GM21717 (cell line): ENCODE results near the gene ELAVL1.
"Not testable (repeated sequence)": the region's sequence is repeated elsewhere in the genome, so short reads cannot be mapped to it uniquely, and the experiment has no call there.

Source experiments
- ATAC-seq: cut with Tn5 transposase; IDR thresholded peaks from one replicate; pipeline ENCODE4 v1.9.1; 2021; ENCODE audit warnings: mild to moderate bottlenecking, moderate library complexity; ENCODE audit not compliant: unreplicated experiment

The ELAVL1 gene

DNA sequence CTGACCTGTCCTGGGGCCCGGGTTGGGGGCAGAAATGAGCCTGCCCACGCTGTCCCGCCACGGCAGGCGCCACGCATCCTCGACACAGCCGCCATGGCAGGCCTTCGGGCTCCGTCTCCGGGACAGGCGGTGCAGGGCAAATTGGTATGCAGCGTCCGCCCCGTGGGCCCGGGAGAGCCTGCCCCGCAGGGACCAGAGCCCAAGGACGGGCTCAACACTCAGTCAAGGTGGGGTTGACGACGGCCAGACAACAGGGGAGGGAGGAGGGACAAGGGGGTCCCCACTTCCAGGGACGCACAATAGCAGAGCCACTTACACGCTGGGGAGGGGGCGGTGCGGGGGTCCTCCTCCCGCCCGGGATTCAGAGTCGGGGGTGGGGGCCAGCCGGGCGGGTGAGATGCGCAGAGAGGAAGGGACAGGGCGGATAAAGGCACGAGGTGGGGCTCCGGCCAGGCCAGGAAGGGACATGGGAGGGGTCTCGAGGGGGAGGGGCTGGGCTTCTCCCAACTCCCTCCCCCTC is 80.7 kb downstream of the ELAVL1 start:
- ATAC-seq: no peak

DNA sequence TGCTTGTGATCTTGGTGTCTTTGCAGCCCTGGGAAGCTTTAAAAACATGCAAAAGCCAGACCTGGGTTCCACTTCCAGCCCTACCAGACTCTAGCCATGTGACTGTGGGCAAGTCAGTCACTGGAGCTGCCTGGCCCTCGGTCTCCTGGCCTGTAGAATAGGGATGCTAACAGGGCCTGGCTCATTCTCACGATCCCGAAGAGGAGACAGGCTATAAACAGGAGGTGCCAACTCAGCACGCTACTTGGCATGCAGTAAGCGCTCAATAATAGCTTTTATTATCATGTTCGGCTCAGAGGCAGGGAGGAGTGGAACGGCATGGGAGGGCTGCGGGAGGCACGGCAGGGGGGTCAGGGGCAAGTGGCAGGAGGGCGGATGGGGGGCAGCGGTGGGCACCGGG is 81.2 kb downstream of the ELAVL1 start:
- no peak for ATAC-seq

DNA sequence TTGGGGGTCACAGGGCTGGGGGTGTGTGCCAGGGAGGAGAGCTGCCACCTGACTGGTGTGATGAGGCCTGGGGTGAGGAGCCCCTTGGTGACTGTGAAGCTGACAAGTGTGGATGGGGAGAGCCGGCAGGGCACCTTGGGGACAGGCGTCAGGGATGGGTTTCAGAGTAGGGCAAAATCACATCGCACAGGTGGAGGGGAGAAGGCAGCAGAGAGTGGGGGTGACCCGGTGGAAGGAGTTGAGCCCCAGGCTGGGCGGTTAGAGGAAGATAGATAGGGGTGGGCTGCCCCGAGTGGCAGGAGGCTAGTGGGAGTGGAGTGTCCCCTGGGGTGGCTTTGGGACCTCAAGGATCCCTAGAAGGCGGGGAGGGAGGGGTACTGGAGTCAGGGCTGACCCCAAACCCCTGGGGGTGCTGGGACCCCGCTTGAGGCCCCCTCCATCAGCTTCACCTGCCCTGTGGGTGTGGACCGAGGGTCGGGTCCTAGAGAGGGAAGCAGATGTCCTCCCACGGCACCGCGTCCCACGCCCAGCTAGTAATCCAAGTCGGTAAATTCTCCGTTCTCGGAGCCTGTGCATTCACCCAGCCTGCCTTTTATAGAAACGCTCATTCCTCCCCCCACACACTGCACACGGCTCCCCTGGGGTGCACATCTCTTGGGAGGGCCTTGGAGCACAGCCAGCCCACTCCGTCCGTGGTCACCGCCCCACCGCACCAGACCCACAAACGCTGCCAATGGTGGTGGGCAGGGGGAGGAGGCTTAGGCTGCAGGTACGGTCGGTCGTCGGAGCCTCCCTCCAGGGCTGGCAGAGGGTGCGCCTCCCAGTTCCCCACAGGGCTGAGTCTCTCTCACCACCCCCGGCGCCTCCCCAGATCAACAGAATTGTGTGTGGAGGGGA is 81.9 kb downstream of the ELAVL1 start:
- no peak for ATAC-seq

DNA sequence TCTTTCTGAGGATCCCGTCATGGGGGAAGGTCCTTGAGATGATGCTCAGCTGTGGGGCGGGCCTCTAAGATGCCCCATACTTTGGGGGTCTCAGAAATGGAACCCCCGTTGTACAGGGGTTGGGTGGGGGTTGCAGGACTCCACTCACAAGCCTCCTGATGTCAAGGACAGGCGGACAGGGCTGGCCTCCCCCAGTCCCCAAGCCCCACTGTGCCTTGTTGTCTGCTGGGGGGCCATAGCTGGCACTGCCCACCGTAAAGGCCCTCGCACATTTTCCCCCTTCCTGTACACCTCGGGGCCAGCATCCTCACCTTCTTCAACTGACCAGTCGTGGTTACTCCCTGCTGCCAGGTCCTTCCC is 82.6 kb downstream of the ELAVL1 start:
- ATAC-seq: no peak

DNA sequence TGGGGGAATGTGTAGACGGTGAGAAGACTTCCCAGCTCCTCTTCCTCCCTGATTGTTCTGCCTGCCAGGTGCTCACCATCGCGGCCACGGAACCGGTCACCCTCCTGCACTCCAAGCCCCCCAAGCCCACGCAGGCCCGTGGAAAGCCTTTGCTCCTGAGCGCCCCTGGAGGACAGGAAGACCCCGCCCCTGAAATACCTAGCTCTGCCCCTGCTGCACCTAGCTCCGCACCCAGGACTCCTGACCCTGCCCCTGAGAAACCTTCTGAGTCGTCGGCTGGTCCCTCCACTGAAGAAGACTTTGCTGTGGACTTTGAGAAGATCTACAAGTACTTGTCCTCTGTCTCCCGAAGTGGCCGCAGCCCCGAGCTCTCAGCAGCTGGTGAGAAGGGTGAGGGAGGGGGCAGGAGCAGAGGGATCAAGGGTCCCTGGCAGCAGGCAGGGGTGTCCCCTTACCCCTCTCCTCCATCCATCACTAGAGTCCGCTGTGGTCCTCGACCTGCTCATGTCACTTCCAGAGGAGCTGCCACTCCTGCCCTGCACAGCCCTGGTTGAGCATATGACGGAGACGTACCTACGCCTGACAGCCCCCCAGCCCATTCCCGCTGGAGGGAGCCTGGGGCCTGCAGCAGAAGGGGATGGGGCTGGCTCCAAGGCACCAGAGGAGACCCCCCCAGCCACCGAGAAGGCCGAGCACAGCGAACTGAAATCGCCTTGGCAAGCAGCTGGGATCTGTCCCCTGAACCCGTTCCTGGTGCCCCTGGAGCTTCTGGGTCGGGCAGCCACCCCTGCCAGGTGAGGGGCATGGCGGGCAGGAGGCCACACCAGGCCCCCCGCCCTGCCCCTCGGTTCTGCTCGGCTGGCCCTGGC is 83.2 kb downstream of the ELAVL1 start:
- ATAC-seq: no peak

DNA sequence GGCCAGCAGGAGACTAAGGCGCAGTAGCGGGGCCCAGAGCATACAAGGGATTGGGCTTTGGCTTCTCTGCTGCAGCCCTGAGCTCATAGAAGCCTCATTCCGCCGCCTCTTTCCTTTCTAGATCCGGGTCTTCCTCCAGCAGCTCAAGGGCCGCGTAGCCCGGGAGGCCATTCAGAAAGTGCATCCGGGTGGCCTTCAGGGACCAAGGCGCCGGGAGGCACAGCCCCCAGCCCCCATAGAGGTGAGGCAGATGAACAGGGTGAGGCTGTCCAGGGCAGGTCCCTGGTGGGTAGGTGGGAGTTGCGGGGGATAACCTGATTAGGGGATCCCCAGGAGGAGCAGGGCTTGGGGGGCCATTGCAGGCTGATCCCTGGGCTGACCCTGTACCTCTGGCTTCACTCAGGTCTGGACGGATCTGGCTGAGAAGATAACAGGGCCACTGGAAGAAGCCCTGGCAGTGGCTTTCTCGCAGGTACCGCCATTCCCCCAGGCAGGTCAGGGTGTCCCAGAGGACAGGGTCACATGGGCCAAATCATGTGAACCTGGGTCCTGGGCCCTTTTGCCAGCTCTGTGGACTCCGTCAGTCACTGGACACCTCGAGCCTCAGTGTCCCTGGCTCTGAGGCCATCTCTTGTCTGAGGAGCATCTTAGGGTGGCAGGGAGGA is 84.0 kb downstream of the ELAVL1 start:
- ATAC-seq: no peak

DNA sequence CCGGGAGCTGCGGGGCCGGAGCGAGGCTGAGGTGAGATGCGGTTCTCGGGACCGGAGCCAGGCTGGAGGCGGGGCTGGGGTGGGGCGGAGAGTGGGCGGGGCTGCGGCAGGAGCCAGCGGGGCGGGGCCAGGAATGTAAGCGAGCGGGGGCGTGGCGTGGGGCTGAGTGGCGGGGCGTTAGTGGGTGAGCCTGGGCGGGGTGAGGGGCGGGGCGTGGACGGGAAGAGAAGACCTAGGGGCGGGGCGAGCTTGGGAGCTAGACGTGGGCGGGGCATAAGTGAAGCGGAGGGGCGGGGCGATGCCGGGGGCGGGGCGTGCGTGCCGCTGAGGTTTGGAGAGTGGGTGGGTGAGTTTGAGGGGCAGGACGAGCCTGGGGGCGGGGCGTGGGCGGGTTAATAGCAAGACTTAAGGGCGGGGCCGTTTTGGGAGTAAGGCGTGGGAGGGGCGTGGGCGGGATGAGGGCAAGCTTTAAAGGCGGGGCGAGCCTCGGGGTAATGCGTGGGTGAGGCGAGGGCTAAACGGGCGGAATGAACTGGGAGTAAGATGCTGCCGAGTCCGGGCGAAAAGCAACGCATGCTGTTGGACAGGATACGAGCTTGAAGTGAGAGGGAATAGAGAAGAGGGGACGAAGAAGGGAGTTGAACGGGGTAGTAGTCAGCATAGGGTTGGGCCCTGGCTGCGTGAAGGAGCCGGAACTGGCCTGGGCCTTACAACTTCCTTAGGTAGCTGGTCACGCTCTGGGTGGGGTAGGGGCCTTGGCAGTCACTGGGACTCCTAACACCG is 84.7 kb downstream of the ELAVL1 start:
- ATAC-seq: peak; percentile 20

DNA sequence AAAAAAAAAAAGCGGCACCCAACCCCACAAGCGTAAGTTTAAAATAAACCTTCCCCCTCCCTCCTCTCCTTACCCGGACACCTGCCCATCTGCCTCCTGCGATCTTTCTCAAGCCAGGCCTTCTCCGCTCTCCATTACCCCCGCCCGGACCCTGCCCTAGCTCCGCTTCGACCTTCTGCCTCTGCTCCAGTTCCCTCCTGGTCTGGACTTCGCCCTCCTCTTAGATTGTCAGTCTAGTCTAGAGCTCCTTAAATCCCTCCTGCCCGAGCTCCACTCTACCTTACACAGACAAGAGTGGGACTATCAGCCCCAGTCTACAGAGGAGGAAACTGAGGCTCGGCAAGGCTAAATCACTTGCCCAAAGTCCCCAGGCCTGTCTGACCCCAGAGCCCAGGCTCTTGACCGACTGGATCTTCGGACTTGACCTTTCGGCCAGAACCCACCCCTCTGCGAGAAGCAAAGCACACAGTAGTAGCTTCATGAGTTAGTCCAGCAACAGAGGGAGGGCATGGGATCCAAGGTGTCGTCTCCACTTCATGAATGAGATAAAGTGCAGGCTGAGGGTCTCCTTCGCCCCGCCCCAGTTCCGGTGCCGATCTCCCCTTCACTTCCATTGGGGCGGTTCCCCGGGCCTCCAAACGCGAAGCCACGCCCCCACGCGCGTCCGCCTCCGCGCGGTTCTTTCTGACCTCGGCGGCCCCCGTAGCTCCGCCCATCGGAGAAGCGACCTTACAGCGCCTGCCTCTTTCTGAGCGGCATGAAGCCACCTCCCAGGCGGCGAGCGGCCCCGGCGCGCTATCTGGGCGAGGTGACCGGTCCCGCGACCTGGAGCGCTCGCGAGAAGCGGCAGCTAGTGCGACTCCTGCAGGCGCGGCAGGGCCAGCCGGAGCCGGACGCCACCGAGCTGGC is 85.6 kb downstream of the ELAVL1 start, which contains the start of gene SNAPC2:
SNAPC2 (plus strand) TSS at position 729 of the 909 bp plus-strand sequence; CDS start at position 758, 29 bp downstream.
- ATAC-seq: peak; percentile 42

DNA sequence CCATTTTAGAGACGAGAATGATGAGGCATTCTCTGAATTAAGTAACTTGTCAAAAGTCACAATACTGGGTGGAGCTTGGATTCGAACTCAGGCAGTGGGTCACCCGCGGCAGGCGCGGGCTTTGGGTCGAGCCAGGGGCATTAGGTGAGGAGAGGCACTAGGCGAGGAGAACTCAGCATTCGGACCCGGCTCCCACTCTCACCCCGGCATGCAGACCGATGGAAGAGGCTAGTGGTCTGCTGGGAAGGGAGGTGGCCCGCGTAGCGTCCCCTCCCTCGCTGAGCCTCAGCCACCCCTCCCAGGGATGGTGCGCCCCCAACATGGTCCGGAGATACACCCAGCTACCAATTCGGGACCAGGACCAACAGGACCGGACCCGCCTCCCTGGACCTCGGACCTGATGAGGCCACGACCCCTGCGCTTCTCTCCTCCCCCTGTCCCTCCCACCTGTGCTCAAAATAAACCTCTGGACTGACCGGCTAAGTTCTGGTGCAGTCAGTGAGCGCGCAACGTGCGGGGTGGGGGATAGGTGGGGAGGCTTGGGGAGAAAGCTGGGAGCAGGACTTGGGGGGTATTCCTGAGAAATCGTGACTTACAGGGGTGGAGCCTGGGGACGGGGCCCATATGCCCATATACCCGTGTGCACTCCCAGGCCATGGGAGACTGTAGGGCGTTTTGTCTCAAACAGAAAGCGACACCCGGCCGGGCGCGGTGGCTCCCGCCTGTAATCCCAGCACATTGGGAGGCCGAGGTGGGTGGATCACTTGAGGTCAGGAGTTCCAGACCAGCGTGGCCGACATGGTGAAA is 86.6 kb downstream of the ELAVL1 start:
- ATAC-seq: no peak

- not testable (repeated sequence) for ATAC-seq
Observed at GRCh38 chr19:7918062-7918614, 87.3 kb downstream of the ELAVL1 start.

GRCh38 chr19:7917267-7918061 is 88.0 kb downstream of the ELAVL1 start:
- no peak for ATAC-seq

DNA sequence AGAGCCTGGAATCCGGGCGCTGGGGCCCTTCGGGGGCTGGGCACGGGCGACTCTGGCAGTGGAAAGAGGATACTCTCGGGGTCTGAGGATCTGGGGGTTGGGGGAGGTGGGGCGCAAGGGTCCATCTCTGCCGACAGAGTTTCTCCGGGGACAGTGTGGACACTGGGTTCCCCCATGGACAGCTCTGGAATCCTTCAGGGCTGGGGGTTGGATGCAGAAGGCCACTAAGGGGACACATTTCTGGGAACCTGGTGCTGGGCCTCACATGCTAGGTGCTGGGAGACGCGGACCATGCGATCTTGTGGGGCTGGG is 88.5 kb downstream of the ELAVL1 start:
- ATAC-seq: no peak

DNA sequence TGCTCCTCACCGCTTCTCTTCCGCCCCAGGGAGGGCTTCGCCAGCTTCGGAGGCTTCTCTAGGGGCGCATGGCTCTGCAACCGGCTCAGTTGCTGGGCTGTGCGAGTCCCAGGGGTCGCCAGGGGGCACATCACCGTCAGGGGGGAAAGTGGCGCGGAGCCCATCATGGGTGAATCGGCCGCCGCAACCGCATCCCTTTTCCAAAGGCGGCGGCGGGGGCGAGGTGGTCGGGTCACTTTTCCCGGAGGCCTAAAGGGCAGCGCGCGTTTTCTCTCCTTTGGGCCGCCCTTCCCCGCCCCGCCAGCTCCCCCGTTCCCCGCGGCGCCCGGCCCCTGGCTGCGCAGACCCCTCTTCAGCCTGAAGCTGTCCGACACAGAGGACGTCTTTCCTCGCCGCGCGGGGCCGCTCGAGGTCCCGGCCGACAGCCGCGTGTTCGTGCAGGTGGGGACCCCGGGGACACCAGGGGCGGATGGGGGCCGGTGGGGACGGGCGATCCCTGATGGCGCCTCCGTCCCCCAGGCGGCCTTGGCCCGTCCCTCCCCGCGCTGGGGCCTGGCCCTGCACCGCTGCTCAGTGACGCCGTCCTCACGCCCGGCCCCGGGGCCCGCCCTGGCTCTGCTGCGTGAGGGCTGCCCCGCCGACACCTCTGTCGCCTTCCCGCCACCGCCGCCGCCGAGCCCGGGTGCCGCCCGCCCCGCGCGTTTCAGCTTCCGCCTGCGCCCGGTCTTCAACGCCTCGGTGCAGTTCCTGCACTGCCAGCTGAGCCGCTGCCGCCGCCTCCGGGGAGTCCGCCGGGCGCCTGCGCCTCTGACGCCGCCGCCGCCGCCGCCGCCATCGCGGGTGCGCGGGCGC is 89.1 kb downstream of the ELAVL1 start:
- ATAC-seq: no peak

DNA sequence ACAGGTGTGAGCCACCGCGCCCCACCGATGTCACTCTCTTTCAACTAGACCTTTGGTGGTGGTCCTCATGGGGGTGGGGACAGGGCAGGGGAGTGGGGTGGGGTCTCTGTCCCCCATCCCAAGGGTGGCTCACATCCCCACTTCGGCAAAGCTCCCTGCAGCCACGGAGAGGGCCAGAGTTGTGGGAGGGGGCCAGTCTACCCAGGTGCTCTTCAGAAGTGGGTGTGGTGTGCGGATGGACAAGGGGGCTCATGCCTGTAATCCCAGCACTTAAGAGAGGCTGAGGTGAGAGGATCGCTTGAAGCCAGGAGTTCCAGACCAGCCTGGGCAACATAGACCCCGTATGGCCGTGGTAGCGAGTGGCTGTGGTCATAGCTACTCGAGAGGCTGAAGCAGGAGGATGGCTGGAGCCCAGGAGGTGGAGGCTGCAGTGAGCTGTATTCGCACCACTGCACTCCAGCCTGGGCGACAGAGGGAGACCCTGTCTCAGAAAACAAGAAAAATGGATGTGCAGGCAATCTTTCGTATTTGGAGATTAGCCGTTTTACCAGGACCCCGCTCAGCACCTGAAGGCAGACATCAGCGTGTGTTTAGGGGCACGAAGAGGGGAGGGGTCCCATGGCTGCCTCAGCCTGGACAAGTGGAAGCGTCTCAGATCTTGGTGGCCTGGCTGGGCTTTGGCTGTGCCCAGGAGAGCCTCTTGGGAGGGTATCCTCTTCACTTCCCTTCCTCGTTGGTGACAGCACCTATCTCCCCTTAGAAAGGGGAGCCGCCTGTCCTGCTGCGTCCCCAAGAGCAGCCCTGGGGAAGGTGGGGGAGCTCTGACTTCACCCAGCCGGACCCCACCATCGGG is 90.0 kb downstream of the ELAVL1 start:
- no peak for ATAC-seq

DNA sequence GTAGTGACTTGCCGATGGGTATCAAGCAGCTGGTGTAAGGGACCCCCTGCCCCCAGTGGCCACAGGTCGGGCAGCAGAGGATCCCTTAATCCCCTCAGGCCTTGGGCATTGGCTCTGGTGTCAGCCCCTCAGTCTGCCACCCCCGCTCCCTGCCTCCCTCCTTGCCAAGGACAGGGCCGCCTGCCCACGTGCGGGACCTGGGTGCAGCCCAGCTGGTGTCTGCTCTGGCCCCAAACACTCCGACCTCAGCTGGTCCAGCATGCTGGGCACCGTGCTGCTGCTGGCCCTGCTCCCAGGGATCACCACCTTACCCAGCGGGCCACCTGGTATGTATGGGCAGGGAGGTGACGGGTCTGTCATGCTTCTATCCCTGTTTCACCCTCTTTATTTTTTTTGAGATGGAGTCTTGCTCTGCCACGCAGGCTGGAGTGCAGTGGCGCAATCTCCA is 90.8 kb downstream of the ELAVL1 start, which contains the start of gene TGFBR3L:
TGFBR3L (plus strand) TSS at position 233 of the 448 bp plus-strand sequence.
- no peak for ATAC-seq
